ENCODE data around the gene CNIH3.

CNIH3 gene

GRCh38 chr1:224745394-224745793 lies 129.3 kb downstream of the CNIH3 start:
- H3K9me3 ChIP-seq (ENCODE audit: control extremely low read depth in 1 of 5, control insufficient read depth in 4 of 5, insufficient read depth in 2 of 5, low read depth in 1 of 5, low read length in 4 of 5): no peaks in the 10 kb centered on the region
- H3K27ac ChIP-seq (ENCODE audit: insufficient read depth in 1 of 2, low read depth in 1 of 2, low read length in 2 of 2, poor library complexity in 1 of 2, severe bottlenecking in 2 of 2): no peak overlapping the region
- peaks cover 0 to 11% (median 7%) of the 10 kb centered on the region in 4 experiments for H3K4me1 ChIP-seq (ENCODE audit: control extremely low read depth in 1 of 4, control insufficient read depth in 4 of 4, insufficient read depth in 4 of 4, low read length in 3 of 4)
- no peak for DNase-seq
- H3K27me3 ChIP-seq (replicated peaks in 2 of 5; ENCODE audit: control insufficient read depth in 4 of 5, insufficient read depth in 5 of 5, low read length in 4 of 5): peaks cover 0 to 2% (median 0%) of the 10 kb centered on the region in 5 experiments
- ChIA-PET CTCF (no interaction called here), POLR2A (no interaction called here)
- no CpG with 5 or more reads among the region's 1 CpG for WGBS (ENCODE audit: insufficient coverage)
- no peak overlapping the region for H3K4me3 ChIP-seq (ENCODE audit: control insufficient read depth in 1 of 7, extremely low read depth in 1 of 7, insufficient read depth in 4 of 7, low read depth in 2 of 7, low read length in 6 of 7)
- no peaks in the 10 kb centered on the region for H3K36me3 ChIP-seq (ENCODE audit: control insufficient read depth in 4 of 4, insufficient read depth in 4 of 4, low read length in 3 of 4)

- ChIA-PET POLR2A (interaction anchor here (0.6 kb wide), 1 partner anchor 487 kb away, joined by 4 read pairs; no protein-coding TSS in a partner anchor), CTCF (no interaction called here)
- WGBS (ENCODE audit: insufficient coverage): 87% methylated on average over 4 of the region's 4 CpGs
- no peak for DNase-seq
- Histone ChIP-seq H3K27ac (ENCODE audit: insufficient read depth in 1 of 2, low read depth in 1 of 2, low read length in 2 of 2, poor library complexity in 1 of 2, severe bottlenecking in 2 of 2) (no peak overlapping the region), H3K9me3 (ENCODE audit: control extremely low read depth in 1 of 5, control insufficient read depth in 4 of 5, insufficient read depth in 2 of 5, low read depth in 1 of 5, low read length in 4 of 5) (no peaks in the 10 kb centered on the region), H3K36me3 (ENCODE audit: control insufficient read depth in 4 of 4, insufficient read depth in 4 of 4, low read length in 3 of 4) (no peaks in the 10 kb centered on the region), H3K4me1 (ENCODE audit: control extremely low read depth in 1 of 4, control insufficient read depth in 4 of 4, insufficient read depth in 4 of 4, low read length in 3 of 4) (peaks cover 0 to 14% (median 8%) of the 10 kb centered on the region in 4 experiments), H3K27me3 (replicated peaks in 2 of 5; ENCODE audit: control insufficient read depth in 4 of 5, insufficient read depth in 5 of 5, low read length in 4 of 5) (no peaks in the 10 kb centered on the region), H3K4me3 (ENCODE audit: control insufficient read depth in 1 of 7, extremely low read depth in 1 of 7, insufficient read depth in 4 of 7, low read depth in 2 of 7, low read length in 6 of 7) (no peak overlapping the region)
Observed at GRCh38 chr1:224745924-224746323, 129.8 kb downstream of the CNIH3 start.

GRCh38 chr1:224747578-224747977 lies 131.5 kb downstream of the CNIH3 start:
- DNase-seq: peak; percentile 33 to 63 (median 42)

GRCh38 chr1:224749916-224750315 lies 133.8 kb downstream of the CNIH3 start:
- Histone ChIP-seq H3K27me3 (replicated peaks in 2 of 5; ENCODE audit: control insufficient read depth in 4 of 5, insufficient read depth in 5 of 5, low read length in 4 of 5) (no peaks in the 10 kb centered on the region), H3K36me3 (ENCODE audit: control insufficient read depth in 4 of 4, insufficient read depth in 4 of 4, low read length in 3 of 4) (no peaks in the 10 kb centered on the region), H3K27ac (ENCODE audit: insufficient read depth in 1 of 2, low read depth in 1 of 2, low read length in 2 of 2, poor library complexity in 1 of 2, severe bottlenecking in 2 of 2) (no peak overlapping the region), H3K4me1 (ENCODE audit: control extremely low read depth in 1 of 4, control insufficient read depth in 4 of 4, insufficient read depth in 4 of 4, low read length in 3 of 4) (peaks cover 0 to 16% (median 9%) of the 10 kb centered on the region in 4 experiments), H3K9me3 (ENCODE audit: control extremely low read depth in 1 of 5, control insufficient read depth in 4 of 5, insufficient read depth in 2 of 5, low read depth in 1 of 5, low read length in 4 of 5) (no peaks in the 10 kb centered on the region), H3K4me3 (ENCODE audit: control insufficient read depth in 1 of 7, extremely low read depth in 1 of 7, insufficient read depth in 4 of 7, low read depth in 2 of 7, low read length in 6 of 7) (no peak overlapping the region)
- WGBS (ENCODE audit: insufficient coverage): 56% methylated on average over 2 of the region's 4 CpGs
- CTCF ChIA-PET: no interaction called here
- POLR2A ChIA-PET: no interaction called here
- DNase-seq: no peak

More at GRCh38 chr1:224747578-224747977, 131.5 kb downstream of the CNIH3 start:
- Histone ChIP-seq H3K4me1 (ENCODE audit: control extremely low read depth in 1 of 4, control insufficient read depth in 4 of 4, insufficient read depth in 4 of 4, low read length in 3 of 4) (peaks cover 0 to 16% (median 9%) of the 10 kb centered on the region in 4 experiments), H3K27ac (ENCODE audit: insufficient read depth in 1 of 2, low read depth in 1 of 2, low read length in 2 of 2, poor library complexity in 1 of 2, severe bottlenecking in 2 of 2) (no peak overlapping the region), H3K9me3 (ENCODE audit: control extremely low read depth in 1 of 5, control insufficient read depth in 4 of 5, insufficient read depth in 2 of 5, low read depth in 1 of 5, low read length in 4 of 5) (no peaks in the 10 kb centered on the region), H3K27me3 (replicated peaks in 2 of 5; ENCODE audit: control insufficient read depth in 4 of 5, insufficient read depth in 5 of 5, low read length in 4 of 5) (no peaks in the 10 kb centered on the region), H3K4me3 (ENCODE audit: control insufficient read depth in 1 of 7, extremely low read depth in 1 of 7, insufficient read depth in 4 of 7, low read depth in 2 of 7, low read length in 6 of 7) (no peak overlapping the region), H3K36me3 (ENCODE audit: control insufficient read depth in 4 of 4, insufficient read depth in 4 of 4, low read length in 3 of 4) (no peaks in the 10 kb centered on the region)
- ChIA-PET CTCF (no interaction called here), POLR2A (interaction anchor here (0.6 kb wide), 1 partner anchor 115 kb away, joined by 4 read pairs; no protein-coding TSS in a partner anchor)
- 38% methylated on average over 3 of the region's 4 CpGs for WGBS (ENCODE audit: insufficient coverage)

GRCh38 chr1:224751624-224752311 lies 135.7 kb downstream of the CNIH3 start:
- no peak for DNase-seq
- H3K36me3 ChIP-seq (ENCODE audit: control insufficient read depth in 4 of 4, insufficient read depth in 4 of 4, low read length in 3 of 4): no peaks in the 10 kb centered on the region
- peaks cover 0 to 5% (median 0%) of the 10 kb centered on the region in 5 experiments for H3K27me3 ChIP-seq (replicated peaks in 2 of 5; ENCODE audit: control insufficient read depth in 4 of 5, insufficient read depth in 5 of 5, low read length in 4 of 5)
- no peak overlapping the region for H3K4me3 ChIP-seq (ENCODE audit: control insufficient read depth in 1 of 7, extremely low read depth in 1 of 7, insufficient read depth in 4 of 7, low read depth in 2 of 7, low read length in 6 of 7)
- H3K9me3 ChIP-seq (ENCODE audit: control extremely low read depth in 1 of 5, control insufficient read depth in 4 of 5, insufficient read depth in 2 of 5, low read depth in 1 of 5, low read length in 4 of 5): no peaks in the 10 kb centered on the region
- POLR2A ChIA-PET: no interaction called here
- H3K27ac ChIP-seq (ENCODE audit: insufficient read depth in 1 of 2, low read depth in 1 of 2, low read length in 2 of 2, poor library complexity in 1 of 2, severe bottlenecking in 2 of 2): no peak overlapping the region
- WGBS (ENCODE audit: insufficient coverage): 75% methylated on average over 2 of the region's 6 CpGs
- H3K4me1 ChIP-seq (ENCODE audit: control extremely low read depth in 1 of 4, control insufficient read depth in 4 of 4, insufficient read depth in 4 of 4, low read length in 3 of 4): peaks cover 0 to 16% (median 9%) of the 10 kb centered on the region in 4 experiments
- CTCF ChIA-PET: no interaction called here

- no peaks in the 10 kb centered on the region for H3K36me3 ChIP-seq (ENCODE audit: control insufficient read depth in 4 of 4, insufficient read depth in 4 of 4, low read length in 3 of 4)
- peaks cover 0 to 5% (median 0%) of the 10 kb centered on the region in 5 experiments for H3K27me3 ChIP-seq (replicated peaks in 2 of 5; ENCODE audit: control insufficient read depth in 4 of 5, insufficient read depth in 5 of 5, low read length in 4 of 5)
- POLR2A ChIA-PET: no interaction called here
- H3K4me1 ChIP-seq (ENCODE audit: control extremely low read depth in 1 of 4, control insufficient read depth in 4 of 4, insufficient read depth in 4 of 4, low read length in 3 of 4): peaks cover 0 to 8% (median 3%) of the 10 kb centered on the region in 4 experiments
- peaks cover 0 to 3% (median 0%) of the 10 kb centered on the region in 5 experiments for H3K9me3 ChIP-seq (ENCODE audit: control extremely low read depth in 1 of 5, control insufficient read depth in 4 of 5, insufficient read depth in 2 of 5, low read depth in 1 of 5, low read length in 4 of 5)
- no peak overlapping the region for H3K27ac ChIP-seq (ENCODE audit: insufficient read depth in 1 of 2, low read depth in 1 of 2, low read length in 2 of 2, poor library complexity in 1 of 2, severe bottlenecking in 2 of 2)
- no peak overlapping the region for H3K4me3 ChIP-seq (ENCODE audit: control insufficient read depth in 1 of 7, extremely low read depth in 1 of 7, insufficient read depth in 4 of 7, low read depth in 2 of 7, low read length in 6 of 7)
- 100% methylated on average over 1 of the region's 1 CpG for WGBS (ENCODE audit: insufficient coverage)
- CTCF ChIA-PET: no interaction called here
- no peak for DNase-seq
Observed at GRCh38 chr1:224753491-224753890, 137.4 kb downstream of the CNIH3 start.

- ChIA-PET CTCF (interaction anchor here (0.7 kb wide), 1 partner anchor 986 kb away, joined by 3 read pairs; no protein-coding TSS in a partner anchor), POLR2A (no interaction called here)
- Histone ChIP-seq H3K27ac (ENCODE audit: insufficient read depth in 1 of 2, low read depth in 1 of 2, low read length in 2 of 2, poor library complexity in 1 of 2, severe bottlenecking in 2 of 2) (no peak overlapping the region), H3K4me1 (ENCODE audit: control extremely low read depth in 1 of 4, control insufficient read depth in 4 of 4, insufficient read depth in 4 of 4, low read length in 3 of 4) (peaks cover 0 to 4% (median 2%) of the 10 kb centered on the region in 4 experiments), H3K36me3 (ENCODE audit: control insufficient read depth in 4 of 4, insufficient read depth in 4 of 4, low read length in 3 of 4) (no peaks in the 10 kb centered on the region), H3K4me3 (ENCODE audit: control insufficient read depth in 1 of 7, extremely low read depth in 1 of 7, insufficient read depth in 4 of 7, low read depth in 2 of 7, low read length in 6 of 7) (no peak overlapping the region), H3K27me3 (replicated peaks in 2 of 5; ENCODE audit: control insufficient read depth in 4 of 5, insufficient read depth in 5 of 5, low read length in 4 of 5) (peaks cover 0 to 5% (median 0%) of the 10 kb centered on the region in 5 experiments), H3K9me3 (ENCODE audit: control extremely low read depth in 1 of 5, control insufficient read depth in 4 of 5, insufficient read depth in 2 of 5, low read depth in 1 of 5, low read length in 4 of 5) (peaks cover 0 to 13% (median 0%) of the 10 kb centered on the region in 5 experiments)
- no peak for DNase-seq
- 92% methylated on average over 3 of the region's 4 CpGs for WGBS (ENCODE audit: insufficient coverage)
Observed at GRCh38 chr1:224755586-224755985, 139.5 kb downstream of the CNIH3 start.

Data from common myeloid progenitor, CD34-positive (primary cell).